GM19025 (cell line): ENCODE results near the gene KLHL42.

Source experiments
- ATAC-seq: cut with Tn5 transposase; IDR thresholded peaks from one replicate; pipeline ENCODE4 v1.9.1; 2021; ENCODE audit warnings: mild to moderate bottlenecking, low read depth, moderate library complexity; ENCODE audit not compliant: unreplicated experiment

Gene KLHL42

GRCh38 chr12:27852117-27852516 lies 72.1 kb downstream of the KLHL42 start:
- ATAC-seq = no peak
